NCI-H1417 (cell line): ENCODE measurements around the gene SH3PXD2B.
"Not testable (repeated sequence)": the region's sequence is repeated elsewhere in the genome, so short reads cannot be mapped to it uniquely, and the experiment has no call there.

Source experiments
- DNase-seq, 3 experiments: peaks; one replicate each; lab custom pipeline; 2025; lab: John Stamatoyannopoulos, UW

SH3PXD2B gene

GRCh38 chr5:172417983-172418630 is 36.2 kb downstream of the SH3PXD2B start:
- no peak for DNase-seq

GRCh38 chr5:172417130-172417841 is 37.0 kb downstream of the SH3PXD2B start:
- no peak for DNase-seq

- no peak for DNase-seq
Measured at GRCh38 chr5:172415362-172416275, 38.7 kb downstream of the SH3PXD2B start.

- DNase-seq: no peak
Measured at GRCh38 chr5:172414531-172415361, 39.6 kb downstream of the SH3PXD2B start.

GRCh38 chr5:172413601-172414171 is 40.6 kb downstream of the SH3PXD2B start:
- DNase-seq: no peak

GRCh38 chr5:172412724-172413286 is 41.5 kb downstream of the SH3PXD2B start:
- DNase-seq: no peak

GRCh38 chr5:172411484-172412072 is 42.7 kb downstream of the SH3PXD2B start:
- no peak for DNase-seq

- no peak for DNase-seq
Measured at GRCh38 chr5:172410662-172411483, 43.5 kb downstream of the SH3PXD2B start.

GRCh38 chr5:172410160-172410559 is 44.2 kb downstream of the SH3PXD2B start:
- DNase-seq: no peak

GRCh38 chr5:172409477-172409876 is 44.8 kb downstream of the SH3PXD2B start:
- not testable (repeated sequence) for DNase-seq

GRCh38 chr5:172407822-172408221 is 46.5 kb downstream of the SH3PXD2B start:
- no peak for DNase-seq

- DNase-seq: no peak
Measured at GRCh38 chr5:172407241-172407691, 47.1 kb downstream of the SH3PXD2B start.

- DNase-seq: no peak
Measured at GRCh38 chr5:172405226-172406107, 48.9 kb downstream of the SH3PXD2B start.

- DNase-seq: no peak
Measured at GRCh38 chr5:172404746-172405145, 49.6 kb downstream of the SH3PXD2B start.

- no peak for DNase-seq
Measured at GRCh38 chr5:172403817-172404216, 50.5 kb downstream of the SH3PXD2B start.

- DNase-seq: no peak
Measured at GRCh38 chr5:172403189-172403796, 51.0 kb downstream of the SH3PXD2B start.

- DNase-seq: no peak
Measured at GRCh38 chr5:172402531-172403188, 51.7 kb downstream of the SH3PXD2B start.

- not testable (repeated sequence) for DNase-seq
Measured at GRCh38 chr5:172402031-172402430, 52.3 kb downstream of the SH3PXD2B start.
